HG02885 (cell line): ENCODE measurements around the gene KRT78.

Experiments used
- ATAC-seq: cut with Tn5 transposase; IDR thresholded peaks from one replicate; pipeline ENCODE4 v1.9.1; 2021; ENCODE audit warnings: mild to moderate bottlenecking; ENCODE audit not compliant: unreplicated experiment, poor library complexity

The KRT78 gene

DNA sequence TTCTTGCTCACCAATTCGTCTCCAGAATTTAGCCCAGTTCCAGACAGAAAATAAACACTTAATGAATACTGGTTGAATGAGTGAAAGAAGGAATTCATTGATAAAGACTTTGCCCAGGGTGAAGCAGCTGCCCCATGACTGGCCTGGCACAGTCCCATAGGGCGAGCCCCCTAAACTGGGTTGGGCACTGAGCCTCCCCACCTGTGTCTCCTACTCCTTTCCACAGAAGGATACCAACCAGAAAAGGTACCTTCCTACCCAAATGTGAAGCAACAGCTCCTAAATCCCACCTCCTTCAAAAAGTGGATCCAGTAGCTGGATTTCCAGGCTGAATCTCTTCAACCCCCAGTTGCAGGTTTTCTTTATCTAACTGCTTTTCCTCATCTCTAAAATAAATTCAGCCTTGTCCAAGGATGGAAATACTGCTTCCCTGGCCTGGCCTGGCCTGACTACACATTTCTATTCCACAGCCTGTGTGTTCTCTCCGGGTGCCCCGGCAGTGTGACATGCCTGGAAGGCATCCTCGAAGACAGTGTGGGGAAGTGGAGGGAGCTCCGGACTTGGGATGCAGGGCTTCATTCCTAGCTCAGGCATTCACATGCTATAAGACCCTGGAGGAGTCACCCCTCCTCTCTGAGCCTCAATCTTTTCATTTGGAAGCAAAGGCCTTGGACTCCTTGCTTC is 60.5 kb downstream of the KRT78 start:
- no peak for ATAC-seq
